ENCODE results near the gene ASB13.

The ASB13 gene

GRCh38 chr10:5684318-5684970 is 18.0 kb upstream of the ASB13 start, which contains the start of gene TASOR2:
TASOR2 (plus strand) TSS chr10:5684838; CDS start chr10:5720643, 35,805 bp downstream.
- DNase-seq (ENCODE audit: insufficient read length, low spot score) (peak; percentile 80), FAIRE-seq (no peak)
- TF ChIP-seq CTCF (IDR thresholded peaks at IDR 0.05; ENCODE audit: insufficient read depth, missing control alignments) = no peak

- FAIRE-seq (no peak), DNase-seq (ENCODE audit: insufficient read length, low spot score) (no peak)
- TF ChIP-seq CTCF (IDR thresholded peaks at IDR 0.05; ENCODE audit: insufficient read depth, missing control alignments) = no peak
These were observed 16.7 kb upstream of the ASB13 start for GRCh38 chr10:5683065-5683464.

- no peak for TF ChIP-seq CTCF (IDR thresholded peaks at IDR 0.05; ENCODE audit: insufficient read depth, missing control alignments)
- FAIRE-seq = no peak
- no peak for DNase-seq (ENCODE audit: insufficient read length, low spot score)
These were observed 15.5 kb upstream of the ASB13 start for GRCh38 chr10:5681930-5682329.

- TF ChIP-seq CTCF (IDR thresholded peaks at IDR 0.05; ENCODE audit: insufficient read depth, missing control alignments) = no peak
- FAIRE-seq (no peak), DNase-seq (ENCODE audit: insufficient read length, low spot score) (no peak)
These were observed 13.2 kb upstream of the ASB13 start for GRCh38 chr10:5679606-5680005.

GRCh38 chr10:5679037-5679435 is 12.6 kb upstream of the ASB13 start:
- DNase-seq (ENCODE audit: insufficient read length, low spot score) (no peak), FAIRE-seq (no peak)
- TF ChIP-seq CTCF (IDR thresholded peaks at IDR 0.05; ENCODE audit: insufficient read depth, missing control alignments) = no peak

GRCh38 chr10:5678397-5679036 is 12.1 kb upstream of the ASB13 start:
- DNase-seq (ENCODE audit: insufficient read length, low spot score) (no peak), FAIRE-seq (no peak)
- no peak for TF ChIP-seq CTCF (IDR thresholded peaks at IDR 0.05; ENCODE audit: insufficient read depth, missing control alignments)

Measured in D721Med (cell line).